Endothelial cell of umbilical vein (primary cell): Measurements from ENCODE around the gene SAMD4B. TPM values are rescaled to one million over a fixed set of nuclear protein-coding genes. Genes with fewer than 3 reads are reported as not detected.

Experiments used
- BruUV-seq: library from RNA; stranded (reverse); fragments of 400-500 nt; replicated peaks from 2 replicates; lab custom pipeline; 2021; lab: Mats Ljungman, UMichigan
- CTCF ChIA-PET: fragments of 300-600, 350-600 bp; sonication (Branson Sonifier 250); formaldehyde crosslinking; loops from one replicate; lab custom pipeline; 2021; ENCODE audit warnings: antibody characterized with exemption, inconsistent platforms; lab: Charles Lee
- POLR2A ChIA-PET: fragments of 300-600, 350-600 bp; sonication (Branson Sonifier 250); formaldehyde crosslinking; loops from one replicate; lab custom pipeline; 2021; ENCODE audit warnings: antibody characterized with exemption, inconsistent platforms; lab: Charles Lee
- DNase-seq: peaks from one replicate; pipeline ENCODE4 v3.0.0-alpha.2; 2011; ENCODE audit warnings: low read depth, low spot score
- FAIRE-seq: peaks from 2 replicates; lab custom pipeline; 2011; peaks lifted over from hg19 to GRCh38; lab: Jason Lieb, UNC
- H2AFZ ChIP-seq: 2 replicates; pipeline ENCODE4 v1.6.0; 2012; ENCODE audit warnings: low read depth, low read length, control low read depth, inconsistent platforms
- H3K27ac ChIP-seq: 2 replicates; pipeline ENCODE4 v1.5.1; 2011; ENCODE audit warnings: low read depth, mild to moderate bottlenecking, control low read depth, low read length, moderate library complexity; ENCODE audit not compliant: insufficient read depth
- H3K27me3 ChIP-seq, 2 experiments: 2 replicates each; pipeline versions ENCODE4 v1.6.0 to v1.6.1; 2011; ENCODE audit warnings: low read length in 2 of 2, mixed read lengths in 1 of 2; ENCODE audit not compliant: control insufficient read depth in 2 of 2, insufficient read depth in 2 of 2
- H3K36me3 ChIP-seq, 2 experiments: 2 replicates in 1 of 2; 3 replicates in 1 of 2; pipeline ENCODE4 v1.5.1; 2011; ENCODE audit warnings: low read length in 2 of 2, mild to moderate bottlenecking in 1 of 2, moderate library complexity in 1 of 2; ENCODE audit not compliant: control insufficient read depth in 2 of 2, insufficient read depth in 2 of 2; ENCODE audit errors: extremely low read depth in 1 of 2
- H3K4me1 ChIP-seq: 3 replicates; pipeline ENCODE4 v1.5.1; 2011; ENCODE audit warnings: mild to moderate bottlenecking, low read length; ENCODE audit not compliant: control insufficient read depth, insufficient read depth; ENCODE audit errors: extremely low read depth
- H3K4me2 ChIP-seq: 2 replicates; pipeline ENCODE4 v1.6.1; 2011; ENCODE audit warnings: low read length, control low read depth, mixed read lengths; ENCODE audit not compliant: insufficient read depth
- H3K4me3 ChIP-seq, 3 experiments: fragments of 200-600 bp in 1 of 3; sonication (generic), shearing (Covaris generic) in 1 of 3; replicated peaks in 1 of 3; 2 replicates each; pipeline ENCODE4 v1.5.1; 2011 to 2016; ENCODE audit warnings: control low read depth in 3 of 3, low read length in 3 of 3, mild to moderate bottlenecking in 2 of 3, inconsistent platforms in 1 of 3, low read depth in 1 of 3, moderate library complexity in 1 of 3; ENCODE audit not compliant: insufficient read depth in 1 of 3
- H3K79me2 ChIP-seq: 2 replicates; pipeline ENCODE4 v1.6.0; 2012; ENCODE audit warnings: low read length, inconsistent platforms; ENCODE audit not compliant: control insufficient read depth, insufficient read depth
- H3K9ac ChIP-seq: replicated peaks from 2 replicates; pipeline ENCODE3; 2011; ENCODE audit warnings: low read length, control low read depth; ENCODE audit not compliant: insufficient read depth; ENCODE audit errors: extremely low read depth
- H3K9me1 ChIP-seq: replicated peaks from 3 replicates; pipeline ENCODE4 v1.6.0; 2011; ENCODE audit warnings: mild to moderate bottlenecking, low read length; ENCODE audit not compliant: control insufficient read depth, insufficient read depth; ENCODE audit errors: extremely low read depth
- H3K9me3 ChIP-seq: replicated peaks from 2 replicates; pipeline ENCODE4 v1.5.1; 2012; ENCODE audit warnings: low read length, inconsistent platforms; ENCODE audit not compliant: control insufficient read depth, insufficient read depth
- H4K20me1 ChIP-seq: replicated peaks from 2 replicates; pipeline ENCODE3; 2011; ENCODE audit warnings: mild to moderate bottlenecking, low read length; ENCODE audit not compliant: control insufficient read depth, insufficient read depth; ENCODE audit errors: extremely low read depth
- EZH2 ChIP-seq: IDR thresholded peaks from 2 replicates; pipeline ENCODE4 v1.6.1; 2012; ENCODE audit warnings: borderline replicate concordance, low read depth, mild to moderate bottlenecking, moderate library complexity, low read length, inconsistent platforms; ENCODE audit not compliant: severe bottlenecking
- FOS ChIP-seq: IDR thresholded peaks from 2 replicates; pipeline ENCODE4 v1.6.1; 2011; ENCODE audit warnings: mild to moderate bottlenecking, low read length, moderate library complexity, borderline replicate concordance; ENCODE audit not compliant: insufficient read depth
- GATA2 ChIP-seq: IDR thresholded peaks from 2 replicates; pipeline ENCODE4 v1.7.0; 2011; ENCODE audit warnings: low read depth, mild to moderate bottlenecking, moderate library complexity, mixed read lengths, low read length; ENCODE audit not compliant: insufficient read length, insufficient read depth
- JUN ChIP-seq: IDR thresholded peaks from 2 replicates; pipeline ENCODE4 v1.6.1; 2011; ENCODE audit warnings: borderline replicate concordance, low read depth; ENCODE audit not compliant: insufficient read length, insufficient read depth
- MYC ChIP-seq: IDR thresholded peaks from one replicate; pipeline ENCODE4 v1.6.1; 2011; ENCODE audit warnings: mild to moderate bottlenecking, low read depth, low read length
- POLR2A ChIP-seq: IDR thresholded peaks from 2 replicates; pipeline ENCODE4 v1.6.1; 2012; ENCODE audit warnings: low read depth, mild to moderate bottlenecking, control low read depth, low read length
- POLR2AphosphoS5 ChIP-seq: IDR thresholded peaks from 2 replicates; pipeline ENCODE4 v1.6.1; 2012; ENCODE audit warnings: low read depth, mild to moderate bottlenecking, control low read depth, low read length, moderate library complexity; ENCODE audit not compliant: insufficient read depth
- dilution Hi-C: fragments of 300-500 bp; cut with MboI; formaldehyde crosslinking; loops from one replicate; pipeline ENCODE4 v1.15.0; 2019; ENCODE audit warnings: low sequenced_read_pairs; ENCODE audit not compliant: extremely low pct_ligation_motif_present
- intact Hi-C: fragments of 100-400 bp; cut with micrococcal nuclease; formaldehyde crosslinking; loops from one replicate; pipeline ENCODE4 v1.10.0; 2022
- polyA plus RNA-seq, 4 experiments: library from polyadenylated mRNA; depleted of rRNA in 3 of 4; stranded (reverse) in 3 of 4; unstranded in 1 of 4; fragments of >200 nt; gene quantifications; 2 replicates each; pipeline versions ENCODE4 v1.2.1 to v1.2.3, GENCODE V29; 2011 to 2012; ENCODE audit warnings: missing spikeins in 1 of 4
- total RNA-seq: library from RNA; stranded (reverse); gene quantifications from 2 replicates; pipeline ENCODE4 v1.2.3, GENCODE V29; 2021
- TF ChIP-seq, protein P1 (sequence below), 2 donors: IDR thresholded peaks; 1 replicate in 1 of 2; 2 replicates in 1 of 2; pipeline ENCODE4 v1.5.1; 2011; ENCODE audit warnings: low read length in 2 of 2, mild to moderate bottlenecking in 2 of 2, moderate library complexity in 2 of 2, control low read depth in 1 of 2, inconsistent platforms in 1 of 2, low read depth in 1 of 2; ENCODE audit not compliant: insufficient read depth in 1 of 2; ENCODE audit errors: extremely low read depth in 1 of 2
- TF ChIP-seq, protein P2 (sequence below): IDR thresholded peaks from 2 replicates; pipeline ENCODE4 v1.6.1; 2011; ENCODE audit not compliant: insufficient read depth, insufficient read length

The SAMD4B gene
- total and polyA plus RNA-seq, 2 donors (not counting 3 experiments of a cell fraction or from before 2014, with no cell fraction given), result 82.1 to 84.2 TPM

DNA sequence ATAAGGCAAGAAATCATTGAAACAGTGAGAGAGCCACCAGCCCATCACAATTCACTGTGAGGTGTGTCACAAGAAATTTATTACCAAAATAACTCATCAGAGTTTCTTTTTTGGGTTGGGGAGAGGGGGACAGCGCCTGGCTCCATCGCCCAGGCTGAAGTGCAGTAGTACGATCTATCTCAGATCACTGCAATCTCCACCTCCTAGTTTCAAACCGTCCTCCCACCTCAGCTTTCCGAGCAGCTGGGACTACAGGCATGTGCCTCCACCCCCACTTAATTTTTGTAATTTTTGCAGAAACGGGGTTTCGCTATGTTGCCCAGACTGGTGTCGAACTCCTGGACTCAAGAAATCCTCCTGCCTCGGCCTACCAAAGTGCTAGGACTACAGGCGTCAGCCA is 42.4 kb upstream of the SAMD4B start:
- H3K4me2 ChIP-seq, result no peak overlapping the region
- BruUV-seq, result no TSS peak
- no peaks in the 10 kb centered on the region for H3K9me1 ChIP-seq
- POLR2A ChIA-PET, result no interaction called here
- DNase-seq (no peak), FAIRE-seq (no peak)
- CTCF ChIA-PET, result no interaction called here
- no peaks in the 10 kb centered on the region for H3K9me3 ChIP-seq
- no peaks in the 10 kb centered on the region for H3K79me2 ChIP-seq
- no peak overlapping the region for H3K27ac ChIP-seq
- no peaks in the 10 kb centered on the region for H4K20me1 ChIP-seq
- TF ChIP-seq, protein P1, sequence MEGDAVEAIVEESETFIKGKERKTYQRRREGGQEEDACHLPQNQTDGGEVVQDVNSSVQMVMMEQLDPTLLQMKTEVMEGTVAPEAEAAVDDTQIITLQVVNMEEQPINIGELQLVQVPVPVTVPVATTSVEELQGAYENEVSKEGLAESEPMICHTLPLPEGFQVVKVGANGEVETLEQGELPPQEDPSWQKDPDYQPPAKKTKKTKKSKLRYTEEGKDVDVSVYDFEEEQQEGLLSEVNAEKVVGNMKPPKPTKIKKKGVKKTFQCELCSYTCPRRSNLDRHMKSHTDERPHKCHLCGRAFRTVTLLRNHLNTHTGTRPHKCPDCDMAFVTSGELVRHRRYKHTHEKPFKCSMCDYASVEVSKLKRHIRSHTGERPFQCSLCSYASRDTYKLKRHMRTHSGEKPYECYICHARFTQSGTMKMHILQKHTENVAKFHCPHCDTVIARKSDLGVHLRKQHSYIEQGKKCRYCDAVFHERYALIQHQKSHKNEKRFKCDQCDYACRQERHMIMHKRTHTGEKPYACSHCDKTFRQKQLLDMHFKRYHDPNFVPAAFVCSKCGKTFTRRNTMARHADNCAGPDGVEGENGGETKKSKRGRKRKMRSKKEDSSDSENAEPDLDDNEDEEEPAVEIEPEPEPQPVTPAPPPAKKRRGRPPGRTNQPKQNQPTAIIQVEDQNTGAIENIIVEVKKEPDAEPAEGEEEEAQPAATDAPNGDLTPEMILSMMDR (IDR thresholded peaks at IDR 0.05; ENCODE audit: extremely low read depth in 1 of 2, insufficient read depth in 1 of 2, low read depth in 1 of 2, low read length in 2 of 2), result no peak
- no peak for TF ChIP-seq MYC
- TF ChIP-seq, protein P2, sequence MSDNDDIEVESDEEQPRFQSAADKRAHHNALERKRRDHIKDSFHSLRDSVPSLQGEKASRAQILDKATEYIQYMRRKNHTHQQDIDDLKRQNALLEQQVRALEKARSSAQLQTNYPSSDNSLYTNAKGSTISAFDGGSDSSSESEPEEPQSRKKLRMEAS, result no peak
- TF ChIP-seq JUN, result no peak
- TF ChIP-seq EZH2, result no peak
- TF ChIP-seq POLR2AphosphoS5, result no peak
- no peak for TF ChIP-seq POLR2A
- TF ChIP-seq FOS, result no peak
- TF ChIP-seq GATA2, result no peak
- H3K4me3 ChIP-seq, result no peak overlapping the region
- H3K4me1 ChIP-seq, result no peaks in the 10 kb centered on the region
- intact Hi-C loops (no loop called here), dilution Hi-C loops (no loop called here)
- no peak overlapping the region for H2AFZ ChIP-seq
- no peak overlapping the region for H3K9ac ChIP-seq
- no peaks in the 10 kb centered on the region for H3K36me3 ChIP-seq
- H3K27me3 ChIP-seq, result peaks cover 18% of the 10 kb centered on the region in 2 experiments
